ENCODE measurements around the gene MAN1C1. TPM values are rescaled to one million over a fixed set of nuclear protein-coding genes. Genes with fewer than 3 reads are reported as not detected.
"Not testable (repeated sequence)": the region's sequence is repeated elsewhere in the genome, so short reads cannot be mapped to it uniquely, and the experiment has no call there.

The MAN1C1 gene
- total RNA-seq, 4 donors from 2014 or later = 28.1 to 60.4 (median 32.7) TPM

DNA sequence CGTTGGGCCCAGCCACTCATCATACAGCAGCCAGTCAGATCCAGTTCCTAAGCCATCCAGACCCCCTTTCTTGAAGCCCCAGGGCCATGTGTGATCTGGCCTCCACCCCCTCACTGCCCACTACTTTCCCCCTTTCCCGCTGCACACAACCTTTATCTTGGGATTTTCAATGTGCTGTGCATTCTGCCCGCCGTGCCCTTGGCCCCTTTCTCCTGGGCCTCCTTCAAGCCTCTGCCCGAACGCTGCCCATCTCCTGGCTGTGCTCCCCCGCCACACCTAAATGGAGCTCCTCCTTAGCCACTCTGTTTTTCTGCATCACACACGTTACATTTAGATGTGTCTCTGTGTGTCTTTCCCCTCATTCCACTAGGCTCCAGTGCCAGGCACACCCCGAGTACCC, 116.7 kb downstream of the MAN1C1 start:
- H3K36me3 ChIP-seq = no peaks in the 10 kb centered on the region
- DNase-seq = no peak
- H3K9me3 ChIP-seq = no peaks in the 10 kb centered on the region
- no peak overlapping the region for H3K4me3 ChIP-seq (replicated peaks in 1 of 3)
- no peaks in the 10 kb centered on the region for H3K27me3 ChIP-seq
- TF ChIP-seq, protein P1, sequence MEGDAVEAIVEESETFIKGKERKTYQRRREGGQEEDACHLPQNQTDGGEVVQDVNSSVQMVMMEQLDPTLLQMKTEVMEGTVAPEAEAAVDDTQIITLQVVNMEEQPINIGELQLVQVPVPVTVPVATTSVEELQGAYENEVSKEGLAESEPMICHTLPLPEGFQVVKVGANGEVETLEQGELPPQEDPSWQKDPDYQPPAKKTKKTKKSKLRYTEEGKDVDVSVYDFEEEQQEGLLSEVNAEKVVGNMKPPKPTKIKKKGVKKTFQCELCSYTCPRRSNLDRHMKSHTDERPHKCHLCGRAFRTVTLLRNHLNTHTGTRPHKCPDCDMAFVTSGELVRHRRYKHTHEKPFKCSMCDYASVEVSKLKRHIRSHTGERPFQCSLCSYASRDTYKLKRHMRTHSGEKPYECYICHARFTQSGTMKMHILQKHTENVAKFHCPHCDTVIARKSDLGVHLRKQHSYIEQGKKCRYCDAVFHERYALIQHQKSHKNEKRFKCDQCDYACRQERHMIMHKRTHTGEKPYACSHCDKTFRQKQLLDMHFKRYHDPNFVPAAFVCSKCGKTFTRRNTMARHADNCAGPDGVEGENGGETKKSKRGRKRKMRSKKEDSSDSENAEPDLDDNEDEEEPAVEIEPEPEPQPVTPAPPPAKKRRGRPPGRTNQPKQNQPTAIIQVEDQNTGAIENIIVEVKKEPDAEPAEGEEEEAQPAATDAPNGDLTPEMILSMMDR (IDR thresholded peaks at IDR 0.05) = no peak
- TF ChIP-seq POLR2A (IDR thresholded peaks at IDR 0.05) = no peak
- peak overlapping the region in 1 of 3 donors; percentile 48 for H3K27ac ChIP-seq
- H3K4me1 ChIP-seq = peaks cover 61 to 91% of the 10 kb centered on the region in 2 donors
- 97 to 98% methylated on average over 9 of the region's 9 CpGs for WGBS, 2 donors
- intact Hi-C loops (cut with DNase I) = loop anchor here (5.0 kb wide), 1 partner anchor 111 kb away; no protein-coding TSS in a partner anchor

DNA sequence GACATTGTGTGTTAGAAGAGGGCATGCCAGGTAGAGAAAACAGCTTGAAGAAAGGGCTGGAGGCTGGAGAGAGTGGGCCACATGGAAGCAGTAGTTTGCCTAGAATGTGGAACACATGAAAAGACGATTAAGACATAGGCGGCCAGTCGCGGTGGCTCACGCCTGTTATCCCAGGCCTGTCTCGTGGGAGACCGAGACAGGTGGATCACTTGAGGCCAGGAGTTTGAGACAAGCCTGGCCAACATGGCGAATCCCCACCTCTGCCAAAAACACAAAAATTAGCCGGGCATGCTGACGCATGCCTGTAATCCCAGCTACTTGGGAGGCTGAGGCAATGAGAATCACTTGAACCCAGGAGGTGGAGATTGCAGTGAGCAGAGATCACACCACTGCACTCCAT, 118.4 kb downstream of the MAN1C1 start:
- WGBS, 2 donors = 90 to 94% methylated on average over 10 of the region's 10 CpGs
- not testable (repeated sequence) for H3K27me3 ChIP-seq; H3K4me3 ChIP-seq (replicated peaks in 1 of 3); H3K9me3 ChIP-seq; DNase-seq; H3K36me3 ChIP-seq
- peaks cover 64 to 91% of the 10 kb centered on the region in 2 donors for H3K4me1 ChIP-seq
- intact Hi-C loops (cut with DNase I) = loop anchor here (5.0 kb wide), 1 partner anchor 113 kb away; no protein-coding TSS in a partner anchor
- peak overlapping the region; percentile 98 to 99 (median 99) for H3K27ac ChIP-seq

DNA sequence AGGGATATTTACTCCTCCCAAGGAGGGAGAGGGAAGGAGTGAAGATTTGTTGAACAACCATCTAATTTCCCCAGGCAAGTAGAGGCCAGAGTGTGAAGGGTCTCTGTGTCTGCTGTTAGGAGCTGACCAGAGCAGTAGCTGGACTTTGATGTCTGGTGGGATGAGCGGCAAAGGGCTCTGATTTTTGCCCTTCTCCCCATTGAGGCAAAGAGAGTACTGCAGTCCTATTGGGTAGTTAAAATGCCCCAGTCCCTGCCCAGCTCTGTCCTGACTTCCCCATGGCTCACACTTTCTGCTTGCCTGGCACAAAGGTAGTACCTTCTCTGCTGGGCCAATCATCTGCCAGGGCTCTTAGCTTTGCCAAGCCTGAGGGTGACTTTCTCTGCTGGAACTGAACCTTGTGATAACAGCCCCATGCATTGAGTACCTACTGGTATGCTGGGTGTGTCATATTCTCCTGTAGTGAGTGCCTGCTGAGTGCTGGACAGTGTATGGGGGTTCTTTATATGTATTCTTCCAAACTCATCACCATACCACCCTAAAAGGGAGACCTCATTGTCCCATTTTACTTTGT, 119.5 kb downstream of the MAN1C1 start:
- WGBS, 2 donors = 100% methylated on average over 1 of the region's 1 CpG
- Histone ChIP-seq H3K27ac (peak overlapping the region; percentile 98 to 99 (median 99)), H3K9me3 (no peaks in the 10 kb centered on the region), H3K4me3 (replicated peaks in 1 of 3) (no peak overlapping the region), H3K27me3 (no peaks in the 10 kb centered on the region), H3K36me3 (no peaks in the 10 kb centered on the region), H3K4me1 (peaks cover 57 to 86% of the 10 kb centered on the region in 2 donors)
- intact Hi-C loops (cut with DNase I) = no loop called here
- TF ChIP-seq, protein P1 (IDR thresholded peaks at IDR 0.05) = no peak
- TF ChIP-seq POLR2A (IDR thresholded peaks at IDR 0.05) = peak in 1 of 2 donors; percentile 77
- peak; percentile 83 to 87 for DNase-seq

- intact Hi-C loops (cut with DNase I) = no loop called here
- Histone ChIP-seq H3K27me3 (no peaks in the 10 kb centered on the region), H3K4me1 (peaks cover 67 to 86% of the 10 kb centered on the region in 2 donors), H3K9me3 (no peaks in the 10 kb centered on the region), H3K4me3 (replicated peaks in 1 of 3) (no peak overlapping the region), H3K27ac (peak overlapping the region; percentile 98 to 99 (median 99)), H3K36me3 (no peaks in the 10 kb centered on the region)
- DNase-seq = peak; percentile 97 to 98
- 18 to 46% methylated on average over 4 to 6 of the region's 6 CpGs for WGBS, 2 donors
- TF ChIP-seq, protein P1 (IDR thresholded peaks at IDR 0.05) = peak in 2 of 6 experiments; percentile 18 to 35
- TF ChIP-seq POLR2A (IDR thresholded peaks at IDR 0.05) = peak in 1 of 2 donors; percentile 55
Observed at GRCh38 chr1:25737130-25737529, 120.5 kb downstream of the MAN1C1 start.

DNA sequence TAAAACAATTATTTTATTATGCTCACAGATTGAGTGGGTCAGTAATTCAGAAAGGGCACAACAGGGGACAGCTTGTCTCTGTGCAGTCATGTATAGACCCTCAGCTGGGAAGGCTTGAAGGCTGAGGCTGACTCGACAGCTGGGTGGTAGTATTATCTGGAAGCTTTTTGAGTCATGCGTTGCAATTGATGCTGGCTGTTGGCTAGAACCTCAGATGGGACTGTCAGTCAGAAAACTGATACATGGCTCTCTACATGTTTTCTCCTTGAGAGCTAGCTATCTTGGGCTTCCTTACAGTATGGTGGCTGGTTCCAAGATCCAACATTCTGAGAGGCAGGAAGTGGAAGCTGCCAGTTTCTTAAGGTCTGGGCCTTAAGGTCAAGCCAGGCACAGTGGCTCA, 121.9 kb downstream of the MAN1C1 start:
- Histone ChIP-seq H3K4me1 (peaks cover 81 to 92% of the 10 kb centered on the region in 2 donors), H3K27me3 (no peaks in the 10 kb centered on the region), H3K27ac (peak overlapping the region; percentile 78 to 99 (median 98)), H3K4me3 (replicated peaks in 1 of 3) (no peak overlapping the region), H3K36me3 (no peaks in the 10 kb centered on the region), H3K9me3 (no peaks in the 10 kb centered on the region)
- no peak for DNase-seq
- TF ChIP-seq, protein P1 (IDR thresholded peaks at IDR 0.05) = no peak
- TF ChIP-seq POLR2A (IDR thresholded peaks at IDR 0.05) = no peak
- intact Hi-C loops (cut with DNase I) = no loop called here
- WGBS, 2 donors = 67 to 75% methylated on average over 2 of the region's 2 CpGs
